Erythroblast (primary cell): ENCODE measurements around the gene MAP3K13.

Source experiments
- GATA1 ChIP-seq: IDR thresholded peaks from 2 replicates; pipeline ENCODE4 v1.6.1; 2011; ENCODE audit warnings: low read depth, mild to moderate bottlenecking, control low read depth, low read length, moderate library complexity
- POLR2A ChIP-seq: IDR thresholded peaks from 2 replicates; pipeline ENCODE4 v1.6.1; 2011; ENCODE audit warnings: mild to moderate bottlenecking, low read length

GRCh38 chr3:185361920-185362319 lies 1.0 kb upstream of the MAP3K13 start:
- TF ChIP-seq POLR2A: no peak
- TF ChIP-seq GATA1: no peak
